ENCODE data around the gene ZNF598.
A peak's percentile ranks its signal among the peaks of the same experiment; 100 is the strongest.
"Not testable (repeated sequence)": the region's sequence is repeated elsewhere in the genome, so short reads cannot be mapped to it uniquely, and the experiment has no call there.

Gene ZNF598

GRCh38 chr16:2027024-2028010, 17.7 kb upstream of the ZNF598 start:
- DNase-seq = no peak

GRCh38 chr16:2026461-2027023, 16.9 kb upstream of the ZNF598 start, which contains the start of gene NHERF2:
Gene NHERF2, plus strand, starts transcription at chr16:2026902. Its CDS starts 104 bp downstream, at chr16:2027006.
- no peak for DNase-seq

- no peak for DNase-seq
Measured at GRCh38 chr16:2025878-2026460, 16.3 kb upstream of the ZNF598 start.

- DNase-seq = no peak
Measured at GRCh38 chr16:2025251-2025650, 15.6 kb upstream of the ZNF598 start.

- DNase-seq = no peak
Measured at GRCh38 chr16:2024032-2024420, 14.4 kb upstream of the ZNF598 start.

GRCh38 chr16:2023092-2024031, 13.7 kb upstream of the ZNF598 start:
- peak; percentile 61 for DNase-seq

GRCh38 chr16:2022723-2023091, 13.1 kb upstream of the ZNF598 start:
- DNase-seq = no peak

- no peak for DNase-seq
Measured at GRCh38 chr16:2019921-2020831, 10.6 kb upstream of the ZNF598 start.

- no peak for DNase-seq
Measured at GRCh38 chr16:2019518-2019920, 9.9 kb upstream of the ZNF598 start, which contains the start of gene NPW. Gene NPW, plus strand, starts transcription at chr16:2019785.

- DNase-seq = no peak
Measured at GRCh38 chr16:2016407-2016922, 6.8 kb upstream of the ZNF598 start.

GRCh38 chr16:2015947-2016208, 6.3 kb upstream of the ZNF598 start:
- DNase-seq = no peak

- peak; percentile 55 for DNase-seq
Measured at GRCh38 chr16:2015117-2015946, 5.7 kb upstream of the ZNF598 start.

GRCh38 chr16:2013527-2013926, 3.9 kb upstream of the ZNF598 start:
- no peak for DNase-seq

- not testable (repeated sequence) for DNase-seq
Measured at GRCh38 chr16:2011726-2012125, 2.1 kb upstream of the ZNF598 start.

- no peak for DNase-seq
Measured at GRCh38 chr16:2009164-2009711, 383 bp downstream of the ZNF598 start.

- DNase-seq = no peak
Measured at GRCh38 chr16:2008631-2009163, 924 bp downstream of the ZNF598 start.

GRCh38 chr16:2008009-2008526, 1.6 kb downstream of the ZNF598 start:
- DNase-seq = no peak

- no peak for DNase-seq
Measured at GRCh38 chr16:2007081-2007836, 2.4 kb downstream of the ZNF598 start.

- DNase-seq = no peak
Measured at GRCh38 chr16:2006317-2006716, 3.3 kb downstream of the ZNF598 start.
